Activated T-cell treated with anti-CD3 and anti-CD28 coated beads for 4 hours (primary cell): ENCODE data around the gene SUGCT.

Source experiments
- DNase-seq: peaks from one replicate; pipeline ENCODE4 v3.0.0-alpha.2; 2020

SUGCT gene

GRCh38 chr7:40477094-40477493 lies 342.3 kb downstream of the SUGCT start:
- DNase-seq = no peak

GRCh38 chr7:40482845-40483244 lies 348.0 kb downstream of the SUGCT start:
- DNase-seq = no peak

GRCh38 chr7:40483630-40484029 lies 348.8 kb downstream of the SUGCT start:
- DNase-seq = no peak

GRCh38 chr7:40489844-40490602 lies 355.2 kb downstream of the SUGCT start:
- no peak for DNase-seq

GRCh38 chr7:40490603-40490924 lies 355.8 kb downstream of the SUGCT start:
- no peak for DNase-seq

- DNase-seq = no peak
Measured at GRCh38 chr7:40492946-40493345, 358.1 kb downstream of the SUGCT start.

- DNase-seq = no peak
Measured at GRCh38 chr7:40493609-40494051, 358.8 kb downstream of the SUGCT start.

- DNase-seq = no peak
Measured at GRCh38 chr7:40498924-40499510, 364.2 kb downstream of the SUGCT start.

- no peak for DNase-seq
Measured at GRCh38 chr7:40499718-40500117, 364.9 kb downstream of the SUGCT start.

GRCh38 chr7:40500219-40500618 lies 365.4 kb downstream of the SUGCT start:
- DNase-seq = no peak

GRCh38 chr7:40502359-40502758 lies 367.6 kb downstream of the SUGCT start:
- no peak for DNase-seq

- DNase-seq = no peak
Measured at GRCh38 chr7:40506158-40506557, 371.4 kb downstream of the SUGCT start.

- no peak for DNase-seq
Measured at GRCh38 chr7:40507166-40507565, 372.4 kb downstream of the SUGCT start.

GRCh38 chr7:40509287-40509996 lies 374.6 kb downstream of the SUGCT start:
- no peak for DNase-seq

GRCh38 chr7:40516376-40516775 lies 381.6 kb downstream of the SUGCT start:
- DNase-seq = no peak

- no peak for DNase-seq
Measured at GRCh38 chr7:40519009-40519408, 384.2 kb downstream of the SUGCT start.

- no peak for DNase-seq
Measured at GRCh38 chr7:40520986-40521738, 386.4 kb downstream of the SUGCT start.

GRCh38 chr7:40525764-40526163 lies 391.0 kb downstream of the SUGCT start:
- DNase-seq = no peak

GRCh38 chr7:40526951-40527715 lies 392.3 kb downstream of the SUGCT start:
- no peak for DNase-seq

- no peak for DNase-seq
Measured at GRCh38 chr7:40527723-40528122, 392.9 kb downstream of the SUGCT start.

GRCh38 chr7:40530292-40530691 lies 395.5 kb downstream of the SUGCT start:
- DNase-seq = no peak

- no peak for DNase-seq
Measured at GRCh38 chr7:40531956-40532355, 397.2 kb downstream of the SUGCT start.

- no peak for DNase-seq
Measured at GRCh38 chr7:40535678-40536077, 400.9 kb downstream of the SUGCT start.
